HCT116 (cell line): ENCODE measurements around the gene CLDN5. TPM values are rescaled to one million over a fixed set of nuclear protein-coding genes. Genes with fewer than 3 reads are reported as not detected.

Experiments used
- ATAC-seq: fragments of 200-7000 bp; cut with Tn5 transposase; 2 replicates; pipeline ENCODE4 v1.9.1; 2020; ENCODE audit warnings: mild to moderate bottlenecking, moderate library complexity
- BruUV-seq: library from RNA; stranded (reverse); fragments of 400-500 nt; replicated peaks from 2 replicates; lab custom pipeline; 2021; lab: Mats Ljungman, UMichigan
- CTCF ChIA-PET: fragments of 300-600 bp; sonication (Branson Sonifier 250); formaldehyde crosslinking; loops from one replicate; lab custom pipeline; 2021; ENCODE audit warnings: antibody characterized with exemption; lab: Charles Lee
- POLR2A ChIA-PET: fragments of 300-600, 350-600 bp; sonication (Branson Sonifier 250); formaldehyde crosslinking; loops from one replicate; lab custom pipeline; 2021; ENCODE audit warnings: antibody characterized with exemption; lab: Charles Lee
- RAD21 ChIA-PET, 2 experiments: fragments of 300-600 bp; sonication (Branson Sonifier 250); formaldehyde crosslinking; loops; one replicate each; lab custom pipeline; 2023; ENCODE audit warnings: low total read pairs in 2 of 2; ENCODE audit not compliant: uncharacterized antibody in 2 of 2, unreplicated experiment in 2 of 2, low non-redundant PET in 1 of 2; lab: Charles Lee
- DNase-seq: peaks from one replicate; pipeline ENCODE4 v3.0.0-alpha.2; 2010; ENCODE audit warnings: low read depth, low spot score
- H2AFZ ChIP-seq: fragments of 200-600 bp; shearing (Covaris generic), sonication (generic); 2 replicates; pipeline ENCODE4 v1.6.1; 2017; ENCODE audit warnings: low read depth, mixed run types, mixed read lengths, antibody characterized with exemption, low read length; ENCODE audit not compliant: poor library complexity, severe bottlenecking
- H3K27ac ChIP-seq: 2 replicates; pipeline ENCODE4 v1.5.1; 2012; ENCODE audit warnings: low read depth, low read length
- H3K27me3 ChIP-seq: fragments of 200-600 bp; sonication (generic); 2 replicates; pipeline ENCODE4 v1.6.1; 2016; ENCODE audit warnings: mixed run types, low read length, mixed read lengths; ENCODE audit not compliant: insufficient read depth
- H3K36me3 ChIP-seq, 2 experiments: fragments of 200-500 bp in 1 of 2; fragments of 200-600 bp in 1 of 2; sonication (Bioruptor generic) in 1 of 2; sonication (generic) in 1 of 2; 2 replicates each; pipeline versions ENCODE4 v1.5.1 to v1.6.1; 2014 to 2016; ENCODE audit warnings: low read length in 2 of 2, inconsistent platforms in 1 of 2, mixed read lengths in 1 of 2, mixed run types in 1 of 2; ENCODE audit not compliant: insufficient read depth in 2 of 2, control insufficient read depth in 1 of 2
- H3K4me1 ChIP-seq, 2 experiments: fragments of 200-600 bp in 1 of 2; sonication (generic) in 1 of 2; 2 replicates each; pipeline versions ENCODE4 v1.5.1 to v1.6.1; 2012 to 2017; ENCODE audit warnings: low read length in 2 of 2, inconsistent platforms in 1 of 2, mild to moderate bottlenecking in 1 of 2, mixed read lengths in 1 of 2, mixed run types in 1 of 2, moderate library complexity in 1 of 2; ENCODE audit not compliant: insufficient read depth in 2 of 2, control insufficient read depth in 1 of 2
- H3K4me2 ChIP-seq: fragments of 200-600 bp; sonication (generic); 2 replicates; pipeline ENCODE4 v1.6.1; 2017; ENCODE audit warnings: mixed run types, low read length, mixed read lengths
- H3K4me3 ChIP-seq, 2 experiments: fragments of 200-600 bp in 1 of 2; sonication (generic) in 1 of 2; replicated peaks in 1 of 2; 2 replicates each; pipeline ENCODE4 v1.5.1; 2011 to 2016; ENCODE audit warnings: low read length in 2 of 2, control low read depth in 1 of 2, low read depth in 1 of 2, mild to moderate bottlenecking in 1 of 2, mixed read lengths in 1 of 2, mixed run types in 1 of 2
- H3K79me2 ChIP-seq: fragments of 200-600 bp; sonication (generic); 2 replicates; pipeline ENCODE4 v1.6.1; 2017; ENCODE audit warnings: mild to moderate bottlenecking, mixed run types, low read length, moderate library complexity, mixed read lengths; ENCODE audit not compliant: insufficient read depth
- H3K9ac ChIP-seq: fragments of 200-600 bp; sonication (generic); 2 replicates; pipeline ENCODE4 v1.6.1; 2016; ENCODE audit warnings: low read length, mixed read lengths
- H3K9me2 ChIP-seq: fragments of 200-600 bp; sonication (generic), shearing (Covaris generic); 2 replicates; pipeline ENCODE4 v1.6.1; 2017; ENCODE audit warnings: mixed run types, mild to moderate bottlenecking, moderate library complexity; ENCODE audit not compliant: insufficient read depth
- H3K9me3 ChIP-seq, 2 experiments: fragments of 200-500 bp in 1 of 2; fragments of 200-600 bp in 1 of 2; sonication (Bioruptor generic) in 1 of 2; sonication (generic) in 1 of 2; 2 replicates each; pipeline ENCODE4 v1.6.1; 2014 to 2017; ENCODE audit warnings: low read length in 2 of 2, mixed read lengths in 2 of 2, inconsistent platforms in 1 of 2, low read depth in 1 of 2, mild to moderate bottlenecking in 1 of 2, mixed run types in 1 of 2, moderate library complexity in 1 of 2; ENCODE audit not compliant: control insufficient read depth in 1 of 2, insufficient read depth in 1 of 2
- H4K20me1 ChIP-seq: fragments of 200-600 bp; sonication (generic), shearing (Covaris generic); 2 replicates; pipeline ENCODE4 v1.6.1; 2017; ENCODE audit warnings: mixed run types, mild to moderate bottlenecking, moderate library complexity; ENCODE audit not compliant: insufficient read depth
- ATF3 ChIP-seq: IDR thresholded peaks from 2 replicates; pipeline ENCODE4 v1.6.1; 2012
- CBX3 ChIP-seq: IDR thresholded peaks from 2 replicates; pipeline ENCODE4 v1.6.1; 2012; ENCODE audit warnings: low read depth
- CEBPB ChIP-seq: IDR thresholded peaks from 2 replicates; pipeline ENCODE4 v1.6.1; 2012; ENCODE audit warnings: low read depth
- CTCF ChIP-seq, 3 experiments: fragments of 200-600 bp in 1 of 3; sonication (generic) in 1 of 3; IDR thresholded peaks in 2 of 3; conservative IDR thresholded peaks in 1 of 3; 2 replicates each; pipeline ENCODE4 v1.5.1; 2012 to 2017; ENCODE audit warnings: low read depth in 2 of 3, low read length in 2 of 3, antibody characterized with exemption in 1 of 3, borderline replicate concordance in 1 of 3, control low read depth in 1 of 3, mild to moderate bottlenecking in 1 of 3, mixed read lengths in 1 of 3, mixed run types in 1 of 3, moderate library complexity in 1 of 3; ENCODE audit not compliant: insufficient read depth in 1 of 3
- EGR1 ChIP-seq: IDR thresholded peaks from 2 replicates; pipeline ENCODE4 v1.6.1; 2012; ENCODE audit warnings: low read depth
- EZH2 ChIP-seq: fragments of 200-600 bp; sonication (generic); IDR thresholded peaks from 2 replicates; pipeline ENCODE4 v1.6.1; 2017; ENCODE audit warnings: antibody characterized with exemption, mixed run types
- FOSL1 ChIP-seq: IDR thresholded peaks from 2 replicates; pipeline ENCODE4 v1.6.1; 2012; ENCODE audit warnings: low read depth
- POLR2A ChIP-seq: IDR thresholded peaks from 2 replicates; pipeline ENCODE4 v1.7.0; 2011; ENCODE audit warnings: borderline replicate concordance; ENCODE audit not compliant: insufficient read depth, insufficient read length; ENCODE audit errors: extremely low read depth
- POLR2AphosphoS5 ChIP-seq: IDR thresholded peaks from 2 replicates; pipeline ENCODE4 v1.6.1; 2011; ENCODE audit warnings: mild to moderate bottlenecking, low read depth, low read length, moderate library complexity
- RAD21 ChIP-seq: IDR thresholded peaks from 2 replicates; pipeline ENCODE4 v1.6.1; 2012; ENCODE audit warnings: low read depth, mild to moderate bottlenecking
- SIN3A ChIP-seq: IDR thresholded peaks from 2 replicates; pipeline ENCODE4 v1.6.1; 2012; ENCODE audit warnings: low read depth
- TCF7L2 ChIP-seq: IDR thresholded peaks from 2 replicates; pipeline ENCODE4 v1.7.0; 2011; ENCODE audit warnings: borderline replicate concordance, inconsistent platforms; ENCODE audit not compliant: insufficient read depth, insufficient read length; ENCODE audit errors: extremely low read depth
- ZFX ChIP-seq: fragments of 450-650 bp; IDR thresholded peaks from 2 replicates; pipeline ENCODE4 v1.6.1; 2017
- ZNF274 ChIP-seq: fragments of 200-500 bp; sonication (Bioruptor generic); IDR thresholded peaks from 2 replicates; pipeline ENCODE4 v1.6.1; 2014; ENCODE audit warnings: mild to moderate bottlenecking, low read depth, low read length, inconsistent platforms
- intact Hi-C: fragments of 100-400 bp; cut with micrococcal nuclease; formaldehyde crosslinking; loops from 2 replicates; pipeline ENCODE4 v1.10.0; 2022
- total RNA-seq: library from RNA; stranded (reverse); gene quantifications from one replicate; pipeline ENCODE4 v1.2.1, GENCODE V29; 2021; ENCODE audit not compliant: unreplicated experiment
- TF ChIP-seq, protein P1 (sequence below): IDR thresholded peaks from 2 replicates; pipeline ENCODE4 v1.6.1; 2011; ENCODE audit warnings: mild to moderate bottlenecking, low read length, moderate library complexity; ENCODE audit not compliant: insufficient replicate concordance; ENCODE audit errors: extremely low read depth

Gene CLDN5
- total RNA-seq, 1 experiment from 2014 or later, result 0.32 TPM

GRCh38 chr22:19505735-19506126, 18.5 kb downstream of the CLDN5 start:
- Histone ChIP-seq H3K9me3 (no peaks in the 10 kb centered on the region), H4K20me1 (no peaks in the 10 kb centered on the region), H3K4me3 (no peak overlapping the region), H3K27me3 (no peaks in the 10 kb centered on the region), H3K27ac (no peak overlapping the region), H2AFZ (no peak overlapping the region), H3K9me2 (no peaks in the 10 kb centered on the region)
- no TSS peak for BruUV-seq
- CTCF ChIA-PET, result no interaction called here
- intact Hi-C loops, result no loop called here
- RAD21 ChIA-PET, result no interaction called here
- no peak for TF ChIP-seq ATF3
- TF ChIP-seq, protein P1, sequence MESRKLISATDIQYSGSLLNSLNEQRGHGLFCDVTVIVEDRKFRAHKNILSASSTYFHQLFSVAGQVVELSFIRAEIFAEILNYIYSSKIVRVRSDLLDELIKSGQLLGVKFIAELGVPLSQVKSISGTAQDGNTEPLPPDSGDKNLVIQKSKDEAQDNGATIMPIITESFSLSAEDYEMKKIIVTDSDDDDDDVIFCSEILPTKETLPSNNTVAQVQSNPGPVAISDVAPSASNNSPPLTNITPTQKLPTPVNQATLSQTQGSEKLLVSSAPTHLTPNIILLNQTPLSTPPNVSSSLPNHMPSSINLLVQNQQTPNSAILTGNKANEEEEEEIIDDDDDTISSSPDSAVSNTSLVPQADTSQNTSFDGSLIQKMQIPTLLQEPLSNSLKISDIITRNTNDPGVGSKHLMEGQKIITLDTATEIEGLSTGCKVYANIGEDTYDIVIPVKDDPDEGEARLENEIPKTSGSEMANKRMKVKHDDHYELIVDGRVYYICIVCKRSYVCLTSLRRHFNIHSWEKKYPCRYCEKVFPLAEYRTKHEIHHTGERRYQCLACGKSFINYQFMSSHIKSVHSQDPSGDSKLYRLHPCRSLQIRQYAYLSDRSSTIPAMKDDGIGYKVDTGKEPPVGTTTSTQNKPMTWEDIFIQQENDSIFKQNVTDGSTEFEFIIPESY, result no peak
- no peak for TF ChIP-seq RAD21
- TF ChIP-seq POLR2A, result no peak
- TF ChIP-seq CBX3, result no peak
- no peak for TF ChIP-seq SIN3A
- TF ChIP-seq CEBPB, result no peak
- TF ChIP-seq EGR1, result no peak
- TF ChIP-seq POLR2AphosphoS5, result no peak
- TF ChIP-seq ZFX, result no peak
- TF ChIP-seq FOSL1, result no peak
- TF ChIP-seq CTCF (IDR thresholded peaks at IDR 0.05 in 2 of 3, conservative IDR thresholded peaks at IDR 0.05 in 1 of 3; ENCODE audit: borderline replicate concordance in 1 of 3, insufficient read depth in 1 of 3, low read depth in 2 of 3, low read length in 2 of 3), result no peak
- no peak for TF ChIP-seq EZH2
- no peak for TF ChIP-seq ZNF274
- TF ChIP-seq TCF7L2, result no peak
- TF ChIP-seq, all 23 proteins: peak for 0
- DNase-seq (no peak), ATAC-seq (no peak)
- POLR2A ChIA-PET, result no interaction called here
- Histone ChIP-seq H3K36me3 (peaks cover 0 to 13% of the 10 kb centered on the region in 2 experiments; a peak in 3 of 4 replicates), H3K4me2 (no peak overlapping the region), H3K79me2 (no peaks in the 10 kb centered on the region), H3K4me1 (no peaks in the 10 kb centered on the region), H3K9ac (no peak overlapping the region)
